HG03108 (cell line): ENCODE measurements around the gene MAGI1.

Experiments
- ATAC-seq: cut with Tn5 transposase; IDR thresholded peaks from one replicate; pipeline ENCODE4 v1.9.1; 2021; ENCODE audit warnings: moderate library complexity; ENCODE audit not compliant: unreplicated experiment

The MAGI1 gene

GRCh38 chr3:65948841-65949573 lies 89.7 kb downstream of the MAGI1 start:
- ATAC-seq, result no peak

- ATAC-seq, result no peak
These were observed 92.3 kb downstream of the MAGI1 start for GRCh38 chr3:65946438-65946837.

DNA sequence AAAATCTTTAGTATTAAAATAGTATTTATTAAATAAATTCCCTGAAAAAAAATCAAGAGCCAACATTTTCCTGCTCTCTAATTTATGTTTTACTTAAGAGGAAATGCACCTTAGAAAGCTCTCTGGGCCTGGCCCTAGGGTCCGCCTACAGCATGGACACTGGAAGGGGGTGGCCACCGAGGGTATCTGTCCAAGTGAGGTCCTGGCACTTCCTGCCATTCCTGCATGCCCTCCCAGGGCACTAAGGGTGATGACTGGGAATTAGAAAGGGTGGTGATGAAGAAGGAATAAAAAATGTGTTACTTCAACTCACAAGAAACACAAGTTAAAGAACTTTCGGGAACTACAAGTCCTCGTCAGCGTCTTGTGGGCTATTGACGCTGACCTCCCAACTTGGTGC lies 92.8 kb downstream of the MAGI1 start:
- ATAC-seq, result no peak

GRCh38 chr3:65945480-65945879 lies 93.2 kb downstream of the MAGI1 start:
- ATAC-seq, result no peak

- no peak for ATAC-seq
These were observed 94.5 kb downstream of the MAGI1 start for GRCh38 chr3:65944252-65944651.

DNA sequence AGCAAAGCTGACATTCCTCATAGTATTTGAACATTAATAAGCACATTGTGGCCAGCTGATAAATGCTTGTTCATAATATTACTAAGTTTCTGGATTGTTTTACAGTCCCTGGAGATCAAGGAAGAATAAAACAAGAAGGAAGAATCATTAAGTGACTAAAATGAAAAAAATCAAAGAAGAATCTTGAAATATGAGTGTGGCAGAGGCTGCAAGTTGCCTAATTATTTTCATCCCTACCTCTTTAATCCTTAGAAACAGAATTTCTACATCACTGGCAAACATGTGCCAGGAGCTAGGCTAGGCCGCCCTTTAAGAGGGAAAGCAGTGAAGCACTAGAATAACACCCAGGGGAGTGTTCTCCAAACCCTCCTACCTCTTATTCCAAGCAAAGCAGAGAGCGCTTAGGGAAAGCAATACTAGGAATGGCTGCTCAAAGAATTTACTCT lies 98.9 kb downstream of the MAGI1 start:
- ATAC-seq, result no peak

GRCh38 chr3:65939184-65939583 lies 99.5 kb downstream of the MAGI1 start:
- ATAC-seq, result no peak

- no peak for ATAC-seq
These were observed 100.0 kb downstream of the MAGI1 start for GRCh38 chr3:65938676-65939075.

DNA sequence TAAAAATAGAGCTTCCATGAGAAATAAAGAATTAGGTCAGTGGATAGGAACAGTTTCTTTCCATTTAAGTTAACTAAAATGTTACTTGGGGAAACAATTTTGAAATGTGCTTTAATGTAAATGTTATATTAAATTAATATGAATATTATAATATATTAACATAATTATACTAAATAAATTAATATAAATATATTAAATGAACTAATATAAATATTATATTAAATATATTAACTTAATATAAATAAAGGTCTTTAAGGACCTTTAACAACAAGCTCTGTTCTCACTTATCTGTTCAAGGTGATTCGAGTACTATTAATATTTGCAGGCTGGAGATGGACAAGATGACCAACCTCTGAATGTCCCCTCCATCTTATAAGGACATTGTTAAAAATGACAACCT lies 100.6 kb downstream of the MAGI1 start:
- no peak for ATAC-seq

DNA sequence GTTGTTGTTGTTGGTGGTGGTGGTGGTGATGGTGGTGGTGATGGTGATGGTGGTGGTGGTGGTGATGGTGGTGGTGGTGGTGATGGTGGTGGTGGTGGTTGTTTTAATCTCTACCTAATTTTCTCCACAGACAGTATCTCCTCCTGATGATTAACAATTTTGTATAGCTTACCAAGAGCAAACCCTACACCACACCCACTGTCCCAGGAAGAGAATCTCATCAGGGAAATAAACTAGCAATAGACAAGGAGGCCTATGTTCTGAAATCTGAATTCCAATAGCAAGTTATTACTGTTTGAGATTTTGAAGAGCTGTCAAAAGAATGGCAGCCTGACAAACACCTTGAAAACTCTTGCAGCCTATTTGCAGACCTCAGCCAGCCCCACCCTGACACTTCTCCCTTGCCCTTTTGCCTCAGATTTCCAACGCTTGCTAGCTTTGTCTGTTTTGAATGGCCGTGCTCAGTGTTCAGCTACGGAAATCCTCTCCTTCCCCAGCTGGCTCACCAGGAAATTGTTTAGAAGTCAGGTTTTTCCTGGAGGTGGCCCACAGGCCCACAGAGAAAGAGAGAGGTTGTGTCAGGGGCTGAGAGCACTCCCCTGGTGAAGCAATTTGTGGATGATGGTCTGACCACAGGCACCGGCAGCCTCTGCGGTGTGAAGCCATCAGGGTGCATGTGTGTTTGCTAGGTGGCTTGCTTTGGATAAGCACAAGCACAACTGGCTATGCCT lies 101.6 kb downstream of the MAGI1 start:
- ATAC-seq, result no peak

DNA sequence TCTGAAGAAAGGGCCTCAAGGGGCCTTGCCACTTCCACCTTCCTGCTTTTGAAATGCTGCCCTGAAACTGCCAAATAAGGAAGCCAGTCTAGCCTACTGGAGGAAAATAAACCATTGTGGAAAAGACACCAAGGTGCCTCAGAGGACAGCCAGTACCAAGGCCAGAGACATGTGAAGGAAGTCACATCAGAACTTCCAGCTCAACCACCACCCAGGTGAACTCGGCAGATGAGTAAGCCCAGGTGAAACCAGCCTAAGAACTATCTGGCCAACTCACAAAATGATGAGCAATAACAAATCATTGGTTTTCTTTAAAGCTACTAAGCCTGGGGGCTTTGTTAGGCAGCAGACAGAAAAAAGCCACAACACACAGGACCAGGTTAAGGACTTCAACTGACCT lies 103.0 kb downstream of the MAGI1 start:
- no peak for ATAC-seq

GRCh38 chr3:65930648-65931047 lies 108.1 kb downstream of the MAGI1 start:
- no peak for ATAC-seq

DNA sequence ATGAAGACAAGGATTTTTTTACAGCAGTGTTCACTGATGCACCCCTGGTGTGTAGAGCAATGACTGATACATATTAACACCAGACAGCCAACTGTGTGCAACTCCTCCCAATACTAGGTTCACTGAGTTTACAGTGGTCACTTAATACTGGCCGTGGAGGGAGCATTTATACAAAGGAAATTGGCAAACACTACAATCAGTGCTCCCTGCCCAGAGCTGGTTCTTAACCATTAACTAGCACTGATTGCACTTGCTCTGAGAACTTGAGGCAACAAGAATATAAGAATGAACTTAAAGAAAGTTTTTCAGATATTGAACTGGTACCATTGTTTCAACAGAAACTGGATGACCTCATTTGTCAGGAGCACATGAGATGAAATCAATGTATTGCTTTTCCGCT lies 110.6 kb downstream of the MAGI1 start:
- no peak for ATAC-seq

DNA sequence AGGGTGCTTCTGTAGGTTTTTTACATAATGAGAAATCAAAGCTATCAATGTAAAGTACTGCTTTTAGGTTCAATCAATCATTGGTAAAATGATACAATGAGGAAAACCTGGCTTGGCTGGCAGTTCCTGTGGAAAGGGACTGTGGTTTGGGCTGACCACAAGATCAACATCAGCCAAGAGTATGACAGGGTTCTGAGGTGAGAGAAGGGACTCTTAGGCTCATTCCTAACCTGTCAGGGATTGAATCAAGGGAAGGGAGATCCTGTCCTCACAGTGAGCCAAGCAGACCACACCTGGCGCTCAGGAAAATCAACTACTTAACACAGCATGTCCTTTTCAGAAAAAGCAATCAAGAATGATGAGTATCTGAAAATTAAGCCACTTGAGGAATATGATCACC lies 111.1 kb downstream of the MAGI1 start:
- no peak for ATAC-seq

DNA sequence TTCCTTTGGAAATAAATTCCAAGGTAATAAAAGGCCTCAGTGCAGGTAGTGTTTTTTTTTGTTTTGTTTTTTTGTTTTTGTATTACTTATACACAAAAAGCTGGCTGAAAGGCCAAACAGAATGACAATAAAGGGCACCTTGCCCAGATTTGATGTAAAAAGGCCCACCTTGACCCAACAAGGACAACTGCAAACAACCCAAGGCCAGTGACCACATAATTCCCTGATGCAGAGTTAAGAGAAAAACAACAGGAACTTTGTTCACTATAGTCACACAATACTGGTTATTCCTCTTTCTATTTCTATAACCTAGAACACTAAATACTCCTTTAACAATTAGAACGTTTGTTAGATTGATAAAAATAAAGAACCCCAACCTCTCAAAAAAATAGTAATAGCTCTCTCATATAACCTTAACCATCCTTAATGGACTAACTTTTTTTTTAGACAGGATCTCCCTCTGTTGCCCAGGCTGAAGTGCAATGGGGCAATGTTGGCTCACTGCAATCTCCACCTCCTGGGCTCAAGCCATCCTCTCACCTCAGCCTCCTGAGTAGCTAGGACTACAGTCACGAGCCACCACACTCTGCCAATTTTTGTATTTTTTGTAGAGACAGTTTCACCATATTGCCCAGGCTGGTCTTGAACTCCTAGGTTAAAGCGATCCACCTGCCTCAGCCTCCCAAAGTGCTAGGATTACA lies 113.3 kb downstream of the MAGI1 start:
- no peak for ATAC-seq

- ATAC-seq, result no peak
These were observed 114.0 kb downstream of the MAGI1 start for GRCh38 chr3:65924762-65925161.

- ATAC-seq, result no peak
These were observed 116.3 kb downstream of the MAGI1 start for GRCh38 chr3:65922441-65922840.

GRCh38 chr3:65919826-65920225 lies 118.9 kb downstream of the MAGI1 start:
- ATAC-seq, result no peak

DNA sequence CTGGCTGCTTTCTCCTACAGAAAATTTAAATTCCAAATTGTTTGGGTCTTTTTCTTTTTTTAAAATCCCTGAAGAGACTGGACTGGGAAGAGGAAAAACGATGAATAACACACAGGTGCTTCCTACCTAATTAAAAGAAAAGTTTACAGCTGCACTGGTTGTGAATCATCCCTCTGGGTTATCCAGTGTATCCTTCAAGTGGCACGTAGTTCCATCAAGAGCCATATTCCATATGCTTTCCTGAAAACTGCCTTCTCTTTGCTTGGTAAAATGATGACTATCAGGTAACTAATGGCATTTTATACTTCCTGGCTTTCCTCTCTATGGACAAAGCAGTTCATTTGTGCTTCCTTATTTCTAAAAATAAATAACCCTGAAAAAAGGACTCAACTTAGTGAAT lies 123.2 kb downstream of the MAGI1 start:
- ATAC-seq, result no peak

DNA sequence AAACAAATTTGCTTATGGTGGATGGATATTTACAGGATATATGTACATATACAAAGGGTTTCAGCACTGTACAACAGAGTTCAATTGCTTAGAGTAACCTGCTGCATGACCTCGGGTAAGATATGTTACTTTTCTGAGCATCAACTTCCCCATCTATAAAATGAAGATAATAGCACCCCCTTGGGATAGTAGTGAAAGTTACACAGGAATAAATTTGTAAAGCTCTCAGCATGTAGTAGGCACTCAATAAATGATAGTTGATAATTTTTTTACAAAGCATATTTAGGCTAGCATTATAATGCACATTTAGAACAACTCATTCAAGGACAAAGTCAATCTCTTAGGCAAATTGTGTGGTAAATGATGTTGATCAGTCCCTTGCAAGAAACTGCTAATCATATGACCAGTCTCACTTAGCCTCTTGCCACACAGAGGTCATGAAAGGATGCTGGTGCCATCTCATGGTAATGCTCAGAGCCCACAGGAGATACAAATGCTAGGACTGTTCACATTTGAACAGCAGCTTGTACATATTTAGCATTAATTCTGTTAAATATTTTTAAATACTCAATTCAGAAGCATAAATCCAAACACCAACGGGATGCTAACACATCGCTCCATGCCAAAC lies 123.9 kb downstream of the MAGI1 start:
- ATAC-seq, result no peak

GRCh38 chr3:65914032-65914739 lies 124.5 kb downstream of the MAGI1 start:
- no peak for ATAC-seq
